HepG2 (cell line): Measurements from ENCODE around the gene MBD5. TPM values are rescaled to one million over a fixed set of nuclear protein-coding genes. Genes with fewer than 3 reads are reported as not detected.

Experiments
- ATAC-seq: fragments of 200-7000 bp; cut with Tn5 transposase; 3 replicates; pipeline ENCODE4 v1.9.1; 2020; ENCODE audit warnings: mild to moderate bottlenecking, moderate library complexity
- BruUV-seq: library from RNA; stranded (reverse); fragments of 400-500 nt; replicated peaks from 2 replicates; lab custom pipeline; 2021; lab: Mats Ljungman, UMichigan
- CTCF ChIA-PET: fragments of 300-600 bp; formaldehyde crosslinking; extraction: SDS; loops from one replicate; lab custom pipeline; 2021; ENCODE audit warnings: low total read pairs, inconsistent platforms, low intra/inter-chr PET ratio; lab: Yijun Ruan, JAX
- POLR2A ChIA-PET: fragments of 350-600 bp; sonication (Branson Sonifier 250); formaldehyde crosslinking; loops from one replicate; lab custom pipeline; 2020; ENCODE audit warnings: antibody characterized with exemption, inconsistent platforms; lab: Yijun Ruan, JAX
- DNase-seq: peaks from one replicate; pipeline ENCODE4 v3.0.0-alpha.2; 2015; ENCODE audit warnings: low spot score
- FAIRE-seq: peaks from 3 replicates; lab custom pipeline; 2011; peaks lifted over from hg19 to GRCh38; lab: Jason Lieb, UNC
- H2AFZ ChIP-seq: one replicate; pipeline ENCODE4 v1.6.1; 2011; ENCODE audit warnings: low read length, inconsistent platforms
- H3K27ac ChIP-seq: fragments of 300-600 bp; 3 replicates; pipeline ENCODE4 v1.8.0; 2011; ENCODE audit warnings: mixed run types, mild to moderate bottlenecking, mixed read lengths, low read length, inconsistent platforms; ENCODE audit not compliant: insufficient read depth; ENCODE audit errors: extremely low read length
- H3K27me3 ChIP-seq, 2 experiments: fragments of 200-600 bp in 1 of 2; 2 replicates in 1 of 2; 3 replicates in 1 of 2; pipeline versions ENCODE4 v1.6.0 to v1.8.0; 2011; ENCODE audit warnings: low read length in 2 of 2, mild to moderate bottlenecking in 2 of 2, moderate library complexity in 2 of 2, inconsistent platforms in 1 of 2; ENCODE audit not compliant: insufficient read depth in 2 of 2, control insufficient read depth in 1 of 2
- H3K36me3 ChIP-seq, 2 experiments: fragments of 200-600 bp in 1 of 2; replicated peaks in 1 of 2; 2 replicates in 1 of 2; 3 replicates in 1 of 2; pipeline versions ENCODE4 v1.5.1 to v1.8.0; 2011; ENCODE audit warnings: low read length in 2 of 2, inconsistent platforms in 1 of 2; ENCODE audit not compliant: insufficient read depth in 2 of 2, control insufficient read depth in 1 of 2
- H3K4me1 ChIP-seq: 2 replicates; pipeline ENCODE4 v1.5.1; 2012; ENCODE audit warnings: low read length, inconsistent platforms; ENCODE audit not compliant: insufficient read depth
- H3K4me2 ChIP-seq: 2 replicates; pipeline ENCODE4 v1.6.0; 2011; ENCODE audit warnings: low read depth, low read length, inconsistent platforms
- H3K4me3 ChIP-seq, 3 experiments: fragments of 200-600 bp in 1 of 3; sonication (generic), shearing (Covaris generic) in 1 of 3; replicated peaks in 1 of 3; 2 replicates each; pipeline ENCODE4 v1.5.1; 2011 to 2016; ENCODE audit warnings: low read length in 3 of 3, inconsistent platforms in 2 of 3, low read depth in 2 of 3, mild to moderate bottlenecking in 2 of 3, control low read depth in 1 of 3, mixed read lengths in 1 of 3; ENCODE audit not compliant: insufficient read depth in 1 of 3
- H3K79me2 ChIP-seq: one replicate; pipeline ENCODE4 v1.6.1; 2011; ENCODE audit warnings: low read length, inconsistent platforms; ENCODE audit not compliant: insufficient read depth
- H3K9ac ChIP-seq: 2 replicates; pipeline ENCODE4 v1.6.0; 2011; ENCODE audit warnings: mild to moderate bottlenecking, low read depth, low read length, inconsistent platforms; ENCODE audit not compliant: insufficient read depth
- H3K9me3 ChIP-seq: 2 replicates; pipeline ENCODE4 v1.5.1; 2012; ENCODE audit warnings: mild to moderate bottlenecking, low read length
- H4K20me1 ChIP-seq: 2 replicates; pipeline ENCODE4 v1.6.0; 2011; ENCODE audit warnings: inconsistent platforms, mild to moderate bottlenecking, low read length, moderate library complexity; ENCODE audit not compliant: insufficient read depth
- ARID3A ChIP-seq: IDR thresholded peaks from 2 replicates; pipeline ENCODE4 v1.6.1; 2012; ENCODE audit warnings: low read depth, low read length, improper control_type of control experiment
- CREM ChIP-seq, 2 experiments: sonication (generic) in 1 of 2; formaldehyde crosslinking in 1 of 2; IDR thresholded peaks; 2 replicates each; pipeline versions ENCODE4 v1.4.0 to v1.6.1; 2016 to 2020; ENCODE audit warnings: antibody characterized with exemption in 1 of 2, mild to moderate bottlenecking in 1 of 2, missing genetic modification reagents in 1 of 2
- KDM3A ChIP-seq: IDR thresholded peaks from 2 replicates; pipeline ENCODE4 v1.6.1; 2018; ENCODE audit warnings: low read depth, missing compliant biosample characterization
- MAFK ChIP-seq, 2 experiments: IDR thresholded peaks in 1 of 2; conservative IDR thresholded peaks in 1 of 2; 2 replicates each; pipeline ENCODE4 v1.6.1; 2011; ENCODE audit warnings: improper control_type of control experiment in 2 of 2, low read length in 2 of 2
- MTA3 ChIP-seq: sonication (generic); formaldehyde crosslinking; IDR thresholded peaks from 2 replicates; pipeline ENCODE4 v1.4.0; 2020; ENCODE audit warnings: missing genetic modification reagents
- MXD4 ChIP-seq: IDR thresholded peaks from 2 replicates; pipeline ENCODE4 v1.6.1; 2016; ENCODE audit warnings: mild to moderate bottlenecking, missing biosample characterization, missing genetic modification reagents
- NFKB2 ChIP-seq: sonication (generic); formaldehyde crosslinking; IDR thresholded peaks from 2 replicates; pipeline ENCODE4 v1.4.0; 2020; ENCODE audit warnings: missing genetic modification reagents, borderline replicate concordance
- PTBP1 ChIP-seq: fragments of 200-400 bp; formaldehyde crosslinking; IDR thresholded peaks from 2 replicates; pipeline ENCODE4 v1.6.1; 2018; ENCODE audit warnings: low read length, low read depth; ENCODE audit not compliant: poor library complexity, severe bottlenecking
- RARA ChIP-seq: IDR thresholded peaks from 2 replicates; pipeline ENCODE4 v1.6.1; 2016; ENCODE audit warnings: missing genetic modification reagents, missing compliant biosample characterization
- TAF1 ChIP-seq: sonication (generic); formaldehyde crosslinking; IDR thresholded peaks from 2 replicates; pipeline ENCODE4 v1.4.0; 2020; ENCODE audit warnings: missing genetic modification reagents
- THYN1 ChIP-seq: sonication (generic); formaldehyde crosslinking; IDR thresholded peaks from 2 replicates; pipeline ENCODE4 v1.8.1; 2023; ENCODE audit warnings: low read depth, mild to moderate bottlenecking, moderate library complexity, missing genetic modification reagents, borderline replicate concordance
- ZNF30 ChIP-seq: sonication (generic); formaldehyde crosslinking; IDR thresholded peaks from 2 replicates; pipeline ENCODE4 v1.5.0; 2020; ENCODE audit warnings: mild to moderate bottlenecking, missing genetic modification reagents
- ZNF354B ChIP-seq: sonication (generic); formaldehyde crosslinking; IDR thresholded peaks from 2 replicates; pipeline ENCODE4 v1.8.0; 2022; ENCODE audit warnings: mild to moderate bottlenecking, missing genetic modification reagents
- ZNF510 ChIP-seq: sonication (generic); formaldehyde crosslinking; IDR thresholded peaks from 2 replicates; pipeline ENCODE4 v1.4.0; 2020; ENCODE audit warnings: low read depth, mild to moderate bottlenecking, missing genetic modification reagents
- ZNF557 ChIP-seq: sonication (generic); formaldehyde crosslinking; IDR thresholded peaks from 2 replicates; pipeline ENCODE4 v1.4.0; 2020; ENCODE audit warnings: missing genetic modification reagents
- ZNF776 ChIP-seq: sonication (generic); formaldehyde crosslinking; IDR thresholded peaks from 2 replicates; pipeline ENCODE4 v1.4.0; 2020; ENCODE audit warnings: mild to moderate bottlenecking, missing genetic modification reagents
- ZSCAN29 ChIP-seq: sonication (generic); formaldehyde crosslinking; conservative IDR thresholded peaks from 2 replicates; pipeline ENCODE4 v1.4.0; 2020; ENCODE audit warnings: mild to moderate bottlenecking, missing genetic modification reagents
- ZZZ3 ChIP-seq: sonication (generic); formaldehyde crosslinking; IDR thresholded peaks from 2 replicates; pipeline ENCODE4 v1.4.0; 2020; ENCODE audit warnings: missing genetic modification reagents, mild to moderate bottlenecking, borderline replicate concordance
- in situ Hi-C: cut with HindIII; loops from 2 replicates; pipeline ENCODE4 v1.10.0; 2017; ENCODE audit warnings: low pct_unique_long_range_greater_than_20kb; ENCODE audit not compliant: extremely low pct_ligation_motif_present
- intact Hi-C: fragments of 100-400 bp; cut with micrococcal nuclease; formaldehyde crosslinking; loops from one replicate; pipeline ENCODE4 v1.10.0; 2022; ENCODE audit not compliant: unreplicated experiment
- polyA plus RNA-seq, 8 experiments: library from polyadenylated mRNA; depleted of rRNA in 3 of 8; stranded (reverse) in 7 of 8; unstranded in 1 of 8; fragments of >200 nt; fragmentation: Illumina TruSeq in 4 of 8; extraction: Trizol in 4 of 8; gene quantifications; 2 replicates each; pipeline versions ENCODE4 v1.2.1 to v1.2.3, GENCODE V29; 2011 to 2016; ENCODE audit warnings: low read depth in 4 of 8, missing spikeins in 1 of 8, mixed read lengths in 1 of 8; ENCODE audit not compliant: insufficient read depth in 1 of 8
- total RNA-seq, 5 experiments: library from RNA; depleted of rRNA; stranded (reverse); fragments of >200 nt; fragmentation: Illumina TruSeq; extraction: Trizol; gene quantifications; 2 replicates each; pipeline ENCODE4 v1.2.3, GENCODE V29; 2016; ENCODE audit warnings: low read depth in 1 of 5
- TF ChIP-seq, protein P1 (sequence below): sonication (generic); formaldehyde crosslinking; IDR thresholded peaks from 2 replicates; pipeline ENCODE4; 2020; ENCODE audit warnings: missing genetic modification reagents, mild to moderate bottlenecking, borderline replicate concordance

MBD5 gene
- total and polyA plus RNA-seq, 2 of the 13 experiments (the other 11 are each of a cell fraction or from before 2014, with no cell fraction given): 13.5 to 26.4 TPM

DNA sequence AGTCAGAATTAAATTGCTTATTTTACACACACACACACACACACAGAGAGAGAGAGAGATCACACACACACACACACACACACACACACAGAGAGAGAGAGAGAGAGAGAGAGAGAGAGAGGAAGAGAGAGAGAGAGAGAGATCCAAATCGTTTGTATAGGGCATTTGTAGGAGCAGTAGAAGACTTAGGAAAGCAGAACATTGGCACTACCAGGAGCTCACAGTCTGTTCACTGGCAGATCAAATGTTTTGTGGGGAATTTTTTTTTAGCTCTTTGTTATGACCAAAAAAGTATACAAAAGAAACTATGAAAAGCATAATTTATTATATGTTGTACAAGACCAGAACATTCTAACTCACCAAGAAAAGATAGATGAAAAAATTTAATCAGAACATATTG is 81.8 kb downstream of the MBD5 start (continued):
- TF ChIP-seq, protein P1, sequence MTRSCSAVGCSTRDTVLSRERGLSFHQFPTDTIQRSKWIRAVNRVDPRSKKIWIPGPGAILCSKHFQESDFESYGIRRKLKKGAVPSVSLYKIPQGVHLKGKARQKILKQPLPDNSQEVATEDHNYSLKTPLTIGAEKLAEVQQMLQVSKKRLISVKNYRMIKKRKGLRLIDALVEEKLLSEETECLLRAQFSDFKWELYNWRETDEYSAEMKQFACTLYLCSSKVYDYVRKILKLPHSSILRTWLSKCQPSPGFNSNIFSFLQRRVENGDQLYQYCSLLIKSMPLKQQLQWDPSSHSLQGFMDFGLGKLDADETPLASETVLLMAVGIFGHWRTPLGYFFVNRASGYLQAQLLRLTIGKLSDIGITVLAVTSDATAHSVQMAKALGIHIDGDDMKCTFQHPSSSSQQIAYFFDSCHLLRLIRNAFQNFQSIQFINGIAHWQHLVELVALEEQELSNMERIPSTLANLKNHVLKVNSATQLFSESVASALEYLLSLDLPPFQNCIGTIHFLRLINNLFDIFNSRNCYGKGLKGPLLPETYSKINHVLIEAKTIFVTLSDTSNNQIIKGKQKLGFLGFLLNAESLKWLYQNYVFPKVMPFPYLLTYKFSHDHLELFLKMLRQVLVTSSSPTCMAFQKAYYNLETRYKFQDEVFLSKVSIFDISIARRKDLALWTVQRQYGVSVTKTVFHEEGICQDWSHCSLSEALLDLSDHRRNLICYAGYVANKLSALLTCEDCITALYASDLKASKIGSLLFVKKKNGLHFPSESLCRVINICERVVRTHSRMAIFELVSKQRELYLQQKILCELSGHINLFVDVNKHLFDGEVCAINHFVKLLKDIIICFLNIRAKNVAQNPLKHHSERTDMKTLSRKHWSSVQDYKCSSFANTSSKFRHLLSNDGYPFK (CRISPR knock-in tag): no peak
- no peak for TF ChIP-seq MAFK (conservative IDR thresholded peaks at IDR 0.05 in 1 of 2, IDR thresholded peaks at IDR 0.05 in 1 of 2; ENCODE audit: low read length in 2 of 2)
- no peak for TF ChIP-seq ZSCAN29
- TF ChIP-seq THYN1 (CRISPR knock-in tag): no peak
- TF ChIP-seq KDM3A (CRISPR knock-in tag): no peak
- TF ChIP-seq MXD4 (CRISPR knock-in tag): no peak
- TF ChIP-seq TAF1 (CRISPR knock-in tag): no peak
- TF ChIP-seq, all 625 proteins: peak for 0

DNA sequence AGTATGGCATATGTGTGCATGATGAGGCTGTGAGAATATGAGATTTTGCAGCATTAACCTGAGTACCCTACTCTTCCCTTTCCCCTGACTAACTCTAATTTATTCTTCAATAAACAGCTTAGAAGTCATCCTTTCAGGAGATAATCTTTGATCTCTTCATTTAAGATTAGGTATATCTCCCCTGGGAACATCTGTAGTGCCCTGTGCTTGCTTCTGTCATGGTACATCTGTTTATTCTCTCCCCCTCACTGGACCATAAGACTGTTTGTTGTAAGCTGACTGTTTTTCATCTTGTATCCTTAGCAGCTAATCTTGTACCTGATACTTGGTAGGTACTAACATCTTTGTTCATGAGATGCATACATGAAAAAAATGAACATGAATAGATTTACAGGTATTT is 83.1 kb downstream of the MBD5 start:
- ATAC-seq: no peak
- no peaks in the 10 kb centered on the region for H3K79me2 ChIP-seq
- TF ChIP-seq NFKB2 (CRISPR knock-in tag): no peak
- no peak for TF ChIP-seq ARID3A
- no peak for TF ChIP-seq PTBP1
- TF ChIP-seq ZNF776 (CRISPR knock-in tag): no peak
- TF ChIP-seq MTA3: no peak
- TF ChIP-seq ZNF557 (CRISPR knock-in tag): no peak
- TF ChIP-seq ZNF510: no peak
- no peak for TF ChIP-seq ZZZ3 (CRISPR knock-in tag)
- no peak for TF ChIP-seq CREM (IDR thresholded peaks at IDR 0.05)
- TF ChIP-seq CREM (CRISPR knock-in tag; IDR thresholded peaks at IDR 0.05): no peak
- no peak for TF ChIP-seq ZNF30
- TF ChIP-seq RARA (CRISPR knock-in tag): no peak
- no peak for TF ChIP-seq ZNF354B (CRISPR knock-in tag)

More for the DNA sequence above, 83.1 kb downstream of the MBD5 start:
- Histone ChIP-seq H4K20me1 (no peaks in the 10 kb centered on the region), H3K27me3 (no peaks in the 10 kb centered on the region), H2AFZ (no peak overlapping the region), H3K9ac (no peak overlapping the region), H3K4me2 (no peak overlapping the region), H3K4me1 (no peaks in the 10 kb centered on the region), H3K36me3 (no peaks in the 10 kb centered on the region), H3K9me3 (no peaks in the 10 kb centered on the region), H3K4me3 (no peak overlapping the region), H3K27ac (no peak overlapping the region)
- in situ Hi-C loops (no loop called here), intact Hi-C loops (no loop called here)
- FAIRE-seq (no peak), DNase-seq (no peak)
- no TSS peak for BruUV-seq
- CTCF ChIA-PET: no interaction called here
- POLR2A ChIA-PET: no interaction called here
